H4 (cell line): ENCODE results near the gene FBXL19. TPM values are rescaled to one million over a fixed set of nuclear protein-coding genes. Genes with fewer than 3 reads are reported as not detected.
A peak's percentile ranks its signal among the peaks of the same experiment; 100 is the strongest.

Experiments used
- DNase-seq: peaks from one replicate; pipeline ENCODE4 v3.0.0-alpha.2; 2015; ENCODE audit warnings: low spot score
- total RNA-seq: library from RNA; depleted of rRNA; stranded (reverse); fragments of >200 nt; shearing (Covaris generic); gene quantifications from 2 replicates; pipeline ENCODE4 v1.2.3, GENCODE V29; 2014

The FBXL19 gene
- total RNA-seq, 1 experiment from 2014 or later, result 5.0 TPM

- no peak for DNase-seq
Observed at GRCh38 chr16:30944352-30944751, 21.0 kb downstream of the FBXL19 start.

GRCh38 chr16:30946671-30947540, 23.5 kb downstream of the FBXL19 start:
- DNase-seq, result no peak

- no peak for DNase-seq
Observed at GRCh38 chr16:30947541-30947858, 24.1 kb downstream of the FBXL19 start.

- peak; percentile 91 for DNase-seq
Observed at GRCh38 chr16:30947859-30948666, 24.7 kb downstream of the FBXL19 start.

GRCh38 chr16:30948667-30949649, 25.6 kb downstream of the FBXL19 start, which contains the start of gene ORAI3:
Gene ORAI3 (plus strand): TSS chr16:30949068. CDS start chr16:30949290, 222 bp downstream.
- peak; percentile 33 for DNase-seq

GRCh38 chr16:30949650-30950515, 26.5 kb downstream of the FBXL19 start:
- peak; percentile 70 for DNase-seq

- DNase-seq, result no peak
Observed at GRCh38 chr16:30950516-30951065, 27.2 kb downstream of the FBXL19 start.

GRCh38 chr16:30951193-30951592, 27.8 kb downstream of the FBXL19 start:
- DNase-seq, result no peak

- DNase-seq, result no peak
Observed at GRCh38 chr16:30951750-30952149, 28.4 kb downstream of the FBXL19 start.

- DNase-seq, result no peak
Observed at GRCh38 chr16:30953111-30953510, 29.7 kb downstream of the FBXL19 start.

- DNase-seq, result peak; percentile 44
Observed at GRCh38 chr16:30953511-30954124, 30.2 kb downstream of the FBXL19 start.

- DNase-seq, result no peak
Observed at GRCh38 chr16:30954993-30955392, 31.6 kb downstream of the FBXL19 start.

GRCh38 chr16:30956601-30957455, 33.5 kb downstream of the FBXL19 start:
- DNase-seq, result peak; percentile 89

- peak; percentile 94 for DNase-seq
Observed at GRCh38 chr16:30957456-30958174, 34.2 kb downstream of the FBXL19 start, which contains the start of gene SETD1A. Gene SETD1A (plus strand): TSS chr16:30957754. CDS start chr16:30958732, 978 bp downstream.

- DNase-seq, result no peak
Observed at GRCh38 chr16:30958175-30959079, 35.1 kb downstream of the FBXL19 start.

- DNase-seq, result no peak
Observed at GRCh38 chr16:30961384-30961783, 38.0 kb downstream of the FBXL19 start.

- DNase-seq, result no peak
Observed at GRCh38 chr16:30963925-30964511, 40.6 kb downstream of the FBXL19 start.
